ENCODE data around the gene UTP14C.

DNA sequence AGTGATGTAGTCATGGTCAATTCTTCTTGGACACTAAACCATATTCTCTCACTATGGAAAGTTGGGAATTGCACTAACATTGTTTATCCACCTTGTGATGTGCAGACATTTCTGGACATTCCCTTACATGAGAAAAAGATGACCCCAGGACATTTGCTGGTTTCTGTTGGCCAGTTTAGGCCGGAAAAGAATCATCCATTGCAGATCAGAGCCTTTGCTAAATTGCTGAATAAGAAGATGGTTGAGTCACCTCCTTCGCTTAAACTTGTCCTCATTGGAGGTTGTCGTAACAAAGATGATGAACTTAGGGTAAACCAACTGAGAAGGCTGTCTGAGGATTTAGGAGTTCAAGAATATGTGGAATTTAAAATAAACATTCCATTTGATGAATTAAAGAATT lies at the start of gene UTP14C:
- no peak for TF ChIP-seq POLR2A (IDR thresholded peaks at IDR 0.05)
- TF ChIP-seq, protein P1, sequence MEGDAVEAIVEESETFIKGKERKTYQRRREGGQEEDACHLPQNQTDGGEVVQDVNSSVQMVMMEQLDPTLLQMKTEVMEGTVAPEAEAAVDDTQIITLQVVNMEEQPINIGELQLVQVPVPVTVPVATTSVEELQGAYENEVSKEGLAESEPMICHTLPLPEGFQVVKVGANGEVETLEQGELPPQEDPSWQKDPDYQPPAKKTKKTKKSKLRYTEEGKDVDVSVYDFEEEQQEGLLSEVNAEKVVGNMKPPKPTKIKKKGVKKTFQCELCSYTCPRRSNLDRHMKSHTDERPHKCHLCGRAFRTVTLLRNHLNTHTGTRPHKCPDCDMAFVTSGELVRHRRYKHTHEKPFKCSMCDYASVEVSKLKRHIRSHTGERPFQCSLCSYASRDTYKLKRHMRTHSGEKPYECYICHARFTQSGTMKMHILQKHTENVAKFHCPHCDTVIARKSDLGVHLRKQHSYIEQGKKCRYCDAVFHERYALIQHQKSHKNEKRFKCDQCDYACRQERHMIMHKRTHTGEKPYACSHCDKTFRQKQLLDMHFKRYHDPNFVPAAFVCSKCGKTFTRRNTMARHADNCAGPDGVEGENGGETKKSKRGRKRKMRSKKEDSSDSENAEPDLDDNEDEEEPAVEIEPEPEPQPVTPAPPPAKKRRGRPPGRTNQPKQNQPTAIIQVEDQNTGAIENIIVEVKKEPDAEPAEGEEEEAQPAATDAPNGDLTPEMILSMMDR (IDR thresholded peaks at IDR 0.05), result no peak

Data from heart left ventricle (tissue), 13 donors.